ENCODE results near the gene SNX25. TPM values are rescaled to one million over a fixed set of nuclear protein-coding genes. Genes with fewer than 3 reads are reported as not detected.

SNX25 gene
- total RNA-seq, 4 donors from 2014 or later = 5.5 to 18.9 (median 7.5) TPM

GRCh38 chr4:185304944-185305690, 95.7 kb downstream of the SNX25 start:
- TF ChIP-seq POLR2A (IDR thresholded peaks at IDR 0.05) = no peak
- peak in 1 of 6 experiments; percentile 8 for TF ChIP-seq CTCF (IDR thresholded peaks at IDR 0.05)
- intact Hi-C loops (cut with DNase I) = no loop called here
- WGBS, 2 donors = 86 to 92% methylated on average over 5 of the region's 5 CpGs
- Histone ChIP-seq H3K4me3 (no peak overlapping the region), H3K9me3 (no peaks in the 10 kb centered on the region), H3K4me1 (peaks cover 0 to 27% (median 0%) of the 10 kb centered on the region in 3 donors), H3K36me3 (peaks cover 0 to 7% (median 0%) of the 10 kb centered on the region in 3 donors), H3K27me3 (no peaks in the 10 kb centered on the region), H3K27ac (no peak overlapping the region)
- DNase-seq = no peak

DNA sequence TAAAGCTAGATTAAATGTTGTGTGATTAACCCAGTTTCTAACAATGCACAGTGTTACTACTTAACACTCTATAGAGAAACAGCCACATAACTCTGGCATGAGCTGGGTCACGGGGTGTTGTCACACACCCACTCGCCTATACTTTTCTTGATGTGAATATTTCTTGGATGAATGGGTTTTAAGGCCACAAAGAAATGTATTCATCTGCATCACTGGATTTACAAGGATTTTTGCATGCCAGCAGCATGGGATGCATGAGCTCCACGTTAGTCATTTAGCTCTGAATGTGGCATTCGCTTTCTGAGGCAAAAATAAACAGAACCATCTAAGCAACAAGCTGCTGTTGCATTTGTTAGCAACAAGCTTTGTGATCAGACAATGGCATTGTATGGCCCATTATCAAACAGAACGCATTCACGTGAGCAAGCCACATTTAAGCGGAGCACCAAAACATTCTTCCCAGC, 96.6 kb downstream of the SNX25 start:
- Histone ChIP-seq H3K27ac (peak overlapping the region in 1 of 4 donors; percentile 1), H3K9me3 (no peaks in the 10 kb centered on the region), H3K36me3 (peaks cover 0 to 13% (median 0%) of the 10 kb centered on the region in 3 donors), H3K27me3 (no peaks in the 10 kb centered on the region), H3K4me3 (no peak overlapping the region), H3K4me1 (peaks cover 0 to 27% (median 0%) of the 10 kb centered on the region in 3 donors)
- TF ChIP-seq CTCF (IDR thresholded peaks at IDR 0.05) (no peak), POLR2A (IDR thresholded peaks at IDR 0.05) (no peak)
- no peak for DNase-seq
- WGBS, 2 donors = 60 to 66% methylated on average over 7 of the region's 7 CpGs
- intact Hi-C loops (cut with DNase I) = no loop called here

- Histone ChIP-seq H3K36me3 (peaks cover 0 to 26% (median 5%) of the 10 kb centered on the region in 3 donors), H3K4me1 (peaks cover 0 to 27% (median 0%) of the 10 kb centered on the region in 3 donors), H3K27me3 (no peaks in the 10 kb centered on the region), H3K9me3 (no peaks in the 10 kb centered on the region), H3K4me3 (no peak overlapping the region), H3K27ac (no peak overlapping the region)
- no peak for TF ChIP-seq POLR2A (IDR thresholded peaks at IDR 0.05)
- TF ChIP-seq CTCF (IDR thresholded peaks at IDR 0.05) = no peak
- DNase-seq = no peak
- intact Hi-C loops (cut with DNase I) = no loop called here
- 49 to 58% methylated on average over 5 of the region's 5 CpGs for WGBS, 2 donors
These were observed 97.9 kb downstream of the SNX25 start for GRCh38 chr4:185307136-185307950.

DNA sequence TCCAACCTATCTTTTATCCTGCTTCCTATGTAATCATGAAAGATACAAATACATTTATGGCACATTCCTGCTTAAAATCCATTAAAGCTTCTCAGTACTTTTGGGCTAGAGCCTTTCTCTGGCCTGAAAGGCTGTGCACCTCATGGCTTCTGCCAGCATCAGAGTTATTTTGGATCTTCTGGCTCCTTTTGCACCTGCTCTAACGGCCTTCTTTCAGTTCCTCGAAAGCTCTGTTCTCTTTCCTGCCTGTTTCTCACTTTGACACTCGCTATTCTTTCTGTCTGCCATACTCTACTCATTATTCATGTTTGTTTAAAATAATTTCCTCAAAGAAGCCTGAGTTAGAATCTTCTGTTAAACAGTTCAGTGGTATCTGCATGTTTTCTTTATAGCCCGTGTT, 100.4 kb downstream of the SNX25 start:
- intact Hi-C loops (cut with DNase I) = no loop called here

More for the DNA sequence above, 100.4 kb downstream of the SNX25 start:
- H3K27ac ChIP-seq = no peak overlapping the region
- H3K4me1 ChIP-seq = peaks cover 0 to 27% (median 0%) of the 10 kb centered on the region in 3 donors
- TF ChIP-seq POLR2A (IDR thresholded peaks at IDR 0.05) (no peak), CTCF (IDR thresholded peaks at IDR 0.05) (no peak)
- WGBS, 2 donors = 77 to 93% methylated on average over 4 of the region's 4 CpGs
- no peaks in the 10 kb centered on the region for H3K9me3 ChIP-seq
- no peak overlapping the region for H3K4me3 ChIP-seq
- DNase-seq = no peak
- H3K36me3 ChIP-seq = peaks cover 0 to 49% (median 5%) of the 10 kb centered on the region in 3 donors
- H3K27me3 ChIP-seq = no peaks in the 10 kb centered on the region

Measured in esophagus squamous epithelium (tissue), 5 donors.